ENCODE results near the gene MAN2B2. TPM values are rescaled to one million over a fixed set of nuclear protein-coding genes. Genes with fewer than 3 reads are reported as not detected.

Gene MAN2B2
- total RNA-seq, 1 donor from 2014 or later, result 24.2 TPM

DNA sequence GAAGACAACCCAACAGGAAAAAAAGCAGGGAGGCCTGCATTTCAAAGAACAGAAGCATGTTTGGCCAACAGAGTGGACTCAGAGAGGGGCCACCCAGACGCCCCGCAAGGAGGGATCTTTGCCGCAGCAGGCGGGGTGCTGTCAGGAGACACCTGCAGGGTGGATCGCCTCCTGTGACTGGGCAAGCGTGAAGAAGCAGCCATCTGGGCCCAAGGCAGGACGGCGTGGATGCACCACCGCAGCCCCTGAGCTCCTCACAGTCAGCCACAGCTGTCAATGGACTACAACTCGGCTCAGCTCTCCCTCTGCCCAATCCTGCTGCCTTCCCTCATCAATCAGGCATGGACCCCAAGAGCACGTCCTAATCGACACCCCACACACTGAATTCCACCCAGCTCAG is 32.0 kb upstream of the MAN2B2 start:
- ChIA-PET CTCF (no interaction called here), POLR2A (no interaction called here)
- DNase-seq (no peak), ATAC-seq (ENCODE audit: low read depth) (no peak)
- Mint-ChIP-seq H3K4me1 (no peaks in the 10 kb centered on the region), H3K4me3 (no peak overlapping the region), H3K27ac (no peak overlapping the region), H3K36me3 (ENCODE audit: low read depth) (no peaks in the 10 kb centered on the region), H3K9me3 (peaks cover 8% of the 10 kb centered on the region), H3K27me3 (peaks cover 12% of the 10 kb centered on the region)
- intact Hi-C loops (cut with micrococcal nuclease), result no loop called here
- TF ChIP-seq, protein P1, sequence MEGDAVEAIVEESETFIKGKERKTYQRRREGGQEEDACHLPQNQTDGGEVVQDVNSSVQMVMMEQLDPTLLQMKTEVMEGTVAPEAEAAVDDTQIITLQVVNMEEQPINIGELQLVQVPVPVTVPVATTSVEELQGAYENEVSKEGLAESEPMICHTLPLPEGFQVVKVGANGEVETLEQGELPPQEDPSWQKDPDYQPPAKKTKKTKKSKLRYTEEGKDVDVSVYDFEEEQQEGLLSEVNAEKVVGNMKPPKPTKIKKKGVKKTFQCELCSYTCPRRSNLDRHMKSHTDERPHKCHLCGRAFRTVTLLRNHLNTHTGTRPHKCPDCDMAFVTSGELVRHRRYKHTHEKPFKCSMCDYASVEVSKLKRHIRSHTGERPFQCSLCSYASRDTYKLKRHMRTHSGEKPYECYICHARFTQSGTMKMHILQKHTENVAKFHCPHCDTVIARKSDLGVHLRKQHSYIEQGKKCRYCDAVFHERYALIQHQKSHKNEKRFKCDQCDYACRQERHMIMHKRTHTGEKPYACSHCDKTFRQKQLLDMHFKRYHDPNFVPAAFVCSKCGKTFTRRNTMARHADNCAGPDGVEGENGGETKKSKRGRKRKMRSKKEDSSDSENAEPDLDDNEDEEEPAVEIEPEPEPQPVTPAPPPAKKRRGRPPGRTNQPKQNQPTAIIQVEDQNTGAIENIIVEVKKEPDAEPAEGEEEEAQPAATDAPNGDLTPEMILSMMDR (IDR thresholded peaks at IDR 0.05), result no peak

DNA sequence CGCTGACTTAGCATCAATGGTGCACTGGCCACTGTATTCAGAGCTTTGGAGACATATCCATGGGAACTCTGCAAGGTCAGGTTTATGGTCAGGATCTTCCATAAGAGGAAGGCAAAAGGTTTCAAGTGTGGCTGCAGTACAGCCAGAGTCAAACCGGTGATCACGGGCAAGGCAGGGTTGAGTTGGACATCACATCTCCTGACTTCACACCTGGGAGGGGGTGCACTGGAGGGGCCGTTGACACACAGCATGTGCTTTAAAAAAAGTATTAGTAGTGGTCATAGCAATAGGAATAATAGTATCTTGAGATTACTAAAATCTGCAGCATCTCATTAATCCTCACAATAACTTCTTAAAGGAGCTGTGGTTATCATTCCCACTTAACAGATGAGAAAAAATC is 28.9 kb upstream of the MAN2B2 start:
- Mint-ChIP-seq H3K4me1 (no peaks in the 10 kb centered on the region), H3K4me3 (no peak overlapping the region), H3K9me3 (no peaks in the 10 kb centered on the region), H3K36me3 (ENCODE audit: low read depth) (no peaks in the 10 kb centered on the region), H3K27me3 (peaks cover 17% of the 10 kb centered on the region), H3K27ac (no peak overlapping the region)
- TF ChIP-seq, protein P1 (IDR thresholded peaks at IDR 0.05), result no peak
- no peak for DNase-seq
- intact Hi-C loops (cut with micrococcal nuclease), result no loop called here
- CTCF ChIA-PET, result interaction anchor here (1.1 to 1.8 kb wide), 3 partner anchors 11 to 328 kb away, joined by 3 to 4 read pairs (median 4); no protein-coding TSS in a partner anchor
- POLR2A ChIA-PET, result no interaction called here
- ATAC-seq (ENCODE audit: low read depth), result no peak

DNA sequence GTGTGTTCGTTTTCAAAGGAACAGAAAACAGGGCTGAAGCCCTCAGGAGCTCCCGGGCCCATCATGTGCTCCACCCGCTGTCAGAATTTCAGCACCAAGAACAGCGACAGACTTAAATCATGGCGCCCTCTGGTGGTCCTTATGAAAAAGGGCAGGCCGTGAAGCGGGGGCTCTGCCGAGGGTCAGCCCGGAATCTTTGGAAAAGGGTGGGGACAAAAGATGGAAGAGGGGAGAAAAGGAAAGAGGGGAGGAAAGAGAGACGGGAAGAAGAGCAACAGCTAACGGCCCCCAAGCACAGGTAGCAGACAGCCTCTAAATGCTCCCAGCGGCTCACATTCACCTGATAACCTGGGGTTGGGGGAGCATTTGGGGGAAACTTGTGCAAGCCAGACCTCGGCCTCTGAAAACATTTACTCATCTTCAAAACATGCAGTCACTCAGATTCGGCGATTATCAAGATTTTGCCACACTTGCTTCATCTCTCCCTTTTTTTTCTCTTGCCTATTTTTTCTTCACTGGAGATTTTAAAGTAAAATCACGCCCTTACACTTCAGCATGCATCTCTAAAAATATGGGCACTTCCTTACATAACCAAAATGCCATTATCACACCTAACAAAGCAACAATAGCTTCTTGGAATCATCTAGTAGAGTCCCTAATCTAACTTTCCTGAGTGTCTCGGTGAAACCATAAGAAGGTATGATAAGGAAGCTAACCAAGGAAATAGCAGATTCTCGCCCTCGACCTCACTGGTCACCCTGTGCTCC is 28.1 kb upstream of the MAN2B2 start:
- POLR2A ChIA-PET, result no interaction called here
- TF ChIP-seq, protein P1 (IDR thresholded peaks at IDR 0.05), result no peak
- Mint-ChIP-seq H3K27ac (no peak overlapping the region), H3K36me3 (ENCODE audit: low read depth) (no peaks in the 10 kb centered on the region), H3K4me3 (no peak overlapping the region), H3K9me3 (peaks cover 3% of the 10 kb centered on the region), H3K27me3 (peaks cover 19% of the 10 kb centered on the region), H3K4me1 (no peaks in the 10 kb centered on the region)
- intact Hi-C loops (cut with micrococcal nuclease), result no loop called here
- peak; percentile 65 for ATAC-seq (ENCODE audit: low read depth)
- DNase-seq, result no peak
- CTCF ChIA-PET, result interaction anchor here (1.1 to 1.8 kb wide), 3 partner anchors 11 to 327 kb away, joined by 3 to 4 read pairs (median 4); no protein-coding TSS in a partner anchor

DNA sequence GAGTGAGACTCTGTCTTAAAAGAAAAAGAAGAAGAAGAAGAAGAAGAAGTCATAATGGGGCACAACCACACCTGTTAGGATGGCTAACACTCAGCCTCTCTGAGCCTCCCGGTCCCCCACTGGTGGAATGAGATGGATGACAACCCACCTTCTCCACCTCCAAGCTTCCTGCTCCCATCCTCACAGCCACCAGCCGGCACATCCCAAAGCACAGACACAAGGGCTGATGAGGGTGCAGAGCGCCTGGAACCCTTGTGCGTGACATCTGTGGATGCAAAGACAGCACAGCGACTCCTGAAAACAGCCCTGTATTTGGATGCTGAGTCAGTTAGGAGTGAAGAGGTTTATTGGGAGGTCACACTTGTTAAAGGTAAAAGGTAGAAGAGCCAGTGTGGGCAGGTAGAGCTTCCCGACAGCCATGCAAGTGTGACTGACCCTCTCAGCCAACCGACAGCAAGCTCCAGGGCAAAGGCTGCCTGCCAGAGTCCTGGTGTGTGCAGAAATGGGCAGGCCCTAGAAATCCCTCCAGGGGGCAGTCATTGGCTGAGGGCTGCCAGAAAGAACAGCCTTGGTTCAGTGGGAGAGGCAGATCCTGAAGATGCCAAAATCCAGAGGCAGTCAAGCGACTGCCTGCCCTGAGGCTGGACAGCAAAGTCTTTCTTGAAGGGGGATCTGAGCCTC is 26.6 kb upstream of the MAN2B2 start:
- ATAC-seq (ENCODE audit: low read depth) (no peak), DNase-seq (no peak)
- Mint-ChIP-seq H3K27me3 (peaks cover 22% of the 10 kb centered on the region), H3K4me1 (no peaks in the 10 kb centered on the region), H3K27ac (no peak overlapping the region), H3K36me3 (ENCODE audit: low read depth) (no peaks in the 10 kb centered on the region), H3K9me3 (peaks cover 5% of the 10 kb centered on the region), H3K4me3 (no peak overlapping the region)
- ChIA-PET POLR2A (no interaction called here), CTCF (no interaction called here)
- intact Hi-C loops (cut with micrococcal nuclease), result no loop called here
- TF ChIP-seq, protein P1 (IDR thresholded peaks at IDR 0.05), result no peak

DNA sequence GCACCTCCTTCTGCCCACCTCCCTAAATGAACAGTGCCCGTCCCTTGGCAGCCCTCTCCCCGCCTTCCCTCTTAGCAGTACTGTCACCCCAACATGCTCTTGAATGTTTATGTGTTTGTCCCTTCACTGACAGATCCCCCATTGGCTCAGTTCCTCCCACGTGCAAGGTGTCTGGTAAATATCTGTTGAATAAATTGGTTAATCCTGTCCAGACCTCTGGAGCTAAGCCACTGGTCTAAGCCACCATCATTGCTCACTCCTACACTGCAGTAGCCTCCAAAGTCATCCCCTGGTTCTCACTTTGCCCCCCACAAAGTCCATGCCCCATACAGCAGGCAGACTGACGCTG is 26.1 kb upstream of the MAN2B2 start:
- CTCF ChIA-PET, result no interaction called here
- no peak for DNase-seq
- POLR2A ChIA-PET, result no interaction called here
- TF ChIP-seq, protein P1 (IDR thresholded peaks at IDR 0.05), result no peak
- Mint-ChIP-seq H3K27me3 (peaks cover 22% of the 10 kb centered on the region), H3K36me3 (ENCODE audit: low read depth) (no peaks in the 10 kb centered on the region), H3K27ac (no peak overlapping the region), H3K4me1 (no peaks in the 10 kb centered on the region), H3K9me3 (peaks cover 5% of the 10 kb centered on the region), H3K4me3 (no peak overlapping the region)
- no peak for ATAC-seq (ENCODE audit: low read depth)
- intact Hi-C loops (cut with micrococcal nuclease), result no loop called here
